ENCODE results near the gene RAB39B. TPM values are rescaled to one million over a fixed set of nuclear protein-coding genes. Genes with fewer than 3 reads are reported as not detected.

The RAB39B gene
- total RNA-seq, 3 donors from 2014 or later, result 0.32 to 1.3 (median 0.73) TPM

- Histone ChIP-seq H3K9me3 (no peaks in the 10 kb centered on the region), H3K4me1 (no peaks in the 10 kb centered on the region), H3K27me3 (no peaks in the 10 kb centered on the region), H3K36me3 (no peaks in the 10 kb centered on the region), H3K4me3 (peak within 1 kb of the TSS; percentile 67 to 88 (median 74)), H3K27ac (peak within 1 kb of the TSS; percentile 87 to 96)
- DNase-seq (ENCODE audit: low spot score in 2 of 2), result peak; percentile 84 to 92
- TF ChIP-seq CTCF (IDR thresholded peaks at IDR 0.05), result peak in 1 of 3 donors; percentile 13
- TF ChIP-seq POLR2A (IDR thresholded peaks at IDR 0.05), result no peak
- peak in 1 of 3 donors; percentile 34 for TF ChIP-seq POLR2AphosphoS5 (IDR thresholded peaks at IDR 0.05)
- intact Hi-C loops (cut with DNase I; ENCODE audit: low total_unique reads), result loop anchor here (5.0 kb wide), 1 partner anchor 91 kb away; no protein-coding TSS in a partner anchor
Measured at GRCh38 chrX:155216179-155216939, 47.9 kb downstream of the RAB39B start, which contains the start of gene VBP1. TSS of gene VBP1 (plus strand) at chrX:155216460. CDS start at chrX:155216483, 23 bp downstream.

DNA sequence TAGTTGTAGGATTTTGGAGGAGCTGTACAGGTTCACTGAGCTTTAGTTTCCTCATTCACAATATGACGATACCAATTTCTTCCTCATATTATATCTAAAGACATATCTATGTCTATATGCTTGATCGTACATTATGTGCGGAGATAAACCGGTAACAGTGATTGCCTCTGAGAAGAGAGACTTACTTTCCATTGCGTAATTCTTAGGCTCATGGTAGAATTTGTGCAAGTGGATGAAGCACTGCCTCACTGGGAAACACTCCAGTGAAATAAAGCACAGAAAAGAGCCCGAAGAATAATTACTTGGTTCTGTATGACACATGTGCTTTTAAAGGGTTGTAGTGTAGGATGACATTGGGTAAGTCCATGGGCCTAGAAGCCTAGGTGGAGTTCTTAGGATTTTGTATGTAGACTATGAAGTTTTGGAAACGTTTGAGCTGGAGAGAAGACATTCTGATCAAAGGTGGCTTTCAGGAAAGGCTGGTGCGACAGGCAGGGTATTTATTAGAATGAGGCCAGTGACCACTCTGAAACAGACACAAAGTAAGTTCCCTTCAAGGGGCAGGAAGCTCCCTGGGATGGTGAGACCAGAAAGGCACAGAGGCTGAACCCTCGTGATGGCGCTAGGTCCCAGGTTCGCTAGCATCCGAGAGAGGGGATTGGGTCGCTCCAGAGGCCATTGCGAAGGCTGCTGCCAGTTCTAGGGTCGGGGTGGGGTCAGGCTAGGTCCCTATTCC, 48.7 kb downstream of the RAB39B start:
- Histone ChIP-seq H3K4me1 (no peaks in the 10 kb centered on the region), H3K36me3 (no peaks in the 10 kb centered on the region), H3K4me3 (peak overlapping the region; percentile 67 to 88 (median 74)), H3K27ac (peak overlapping the region; percentile 87 to 96), H3K27me3 (no peaks in the 10 kb centered on the region), H3K9me3 (no peaks in the 10 kb centered on the region)
- intact Hi-C loops (cut with DNase I; ENCODE audit: low total_unique reads), result loop anchor here (5.0 kb wide), 1 partner anchor 92 kb away; no protein-coding TSS in a partner anchor
- TF ChIP-seq CTCF (IDR thresholded peaks at IDR 0.05) (no peak), POLR2AphosphoS5 (IDR thresholded peaks at IDR 0.05) (no peak), POLR2A (IDR thresholded peaks at IDR 0.05) (no peak)
- no peak for DNase-seq (ENCODE audit: low spot score in 2 of 2)

- DNase-seq (ENCODE audit: low spot score in 2 of 2), result no peak
- intact Hi-C loops (cut with DNase I; ENCODE audit: low total_unique reads), result no loop called here
- Histone ChIP-seq H3K9me3 (no peaks in the 10 kb centered on the region), H3K27ac (no peak overlapping the region), H3K4me1 (no peaks in the 10 kb centered on the region), H3K27me3 (no peaks in the 10 kb centered on the region), H3K4me3 (no peak overlapping the region), H3K36me3 (no peaks in the 10 kb centered on the region)
- TF ChIP-seq CTCF (IDR thresholded peaks at IDR 0.05), result no peak
- no peak for TF ChIP-seq POLR2AphosphoS5 (IDR thresholded peaks at IDR 0.05)
- TF ChIP-seq POLR2A (IDR thresholded peaks at IDR 0.05), result no peak
Measured at GRCh38 chrX:155213731-155214130, 50.6 kb downstream of the RAB39B start.

GRCh38 chrX:155211208-155211607, 53.1 kb downstream of the RAB39B start:
- Histone ChIP-seq H3K9me3 (no peaks in the 10 kb centered on the region), H3K4me3 (no peak overlapping the region), H3K27me3 (no peaks in the 10 kb centered on the region), H3K36me3 (no peaks in the 10 kb centered on the region), H3K27ac (no peak overlapping the region), H3K4me1 (no peaks in the 10 kb centered on the region)
- intact Hi-C loops (cut with DNase I; ENCODE audit: low total_unique reads), result no loop called here
- DNase-seq (ENCODE audit: low spot score in 2 of 2), result no peak
- no peak for TF ChIP-seq POLR2A (IDR thresholded peaks at IDR 0.05)
- no peak for TF ChIP-seq CTCF (IDR thresholded peaks at IDR 0.05)
- no peak for TF ChIP-seq POLR2AphosphoS5 (IDR thresholded peaks at IDR 0.05)

Other genes starting within 250 kb of the RAB39B start
- 10 to 100 TPM; 14.6 to 30.2 (median 16.1) TPM for gene F8, start 241.8 kb downstream of the RAB39B start, total RNA-seq
- gene FUNDC2, start 237.6 kb downstream of the RAB39B start, total RNA-seq, result 10 to 100 TPM; 76.7 to 99.0 (median 81.0) TPM
- gene CMC4, start 193.4 kb downstream of the RAB39B start, total RNA-seq, result 10 to 100 TPM; 18.7 to 27.2 (median 19.3) TPM
- 1 to 10 TPM; 1.8 to 3.2 (median 2.3) TPM for gene MTCP1, start 193.4 kb downstream of the RAB39B start, total RNA-seq
- gene BRCC3, start 193.0 kb downstream of the RAB39B start, total RNA-seq, result 10 to 100 TPM; 12.8 to 16.0 (median 13.1) TPM
- 10 to 100 TPM; 29.1 to 30.7 (median 29.8) TPM for gene VBP1, start 48.0 kb downstream of the RAB39B start, total RNA-seq
- gene CLIC2, start 70.1 kb upstream of the RAB39B start, total RNA-seq, result 10 to 100 TPM; 10.7 to 23.8 (median 18.4) TPM
- 1 to 10 TPM in 1 of 3 donors, not detected in 2; 2.6 TPM for gene F8A2, start 117.6 kb upstream of the RAB39B start, total RNA-seq
- gene F8A3, start 194.1 kb upstream of the RAB39B start, total RNA-seq, result 10 to 100 TPM in 1 of 3 donors, 1 to 10 TPM in 2; 6.7 to 14.4 (median 7.5) TPM

Data from breast epithelium (tissue), 4 donors.